ENCODE data around the gene ABCC3.
A peak's percentile ranks its signal among the peaks of the same experiment; 100 is the strongest.

ABCC3 gene

DNA sequence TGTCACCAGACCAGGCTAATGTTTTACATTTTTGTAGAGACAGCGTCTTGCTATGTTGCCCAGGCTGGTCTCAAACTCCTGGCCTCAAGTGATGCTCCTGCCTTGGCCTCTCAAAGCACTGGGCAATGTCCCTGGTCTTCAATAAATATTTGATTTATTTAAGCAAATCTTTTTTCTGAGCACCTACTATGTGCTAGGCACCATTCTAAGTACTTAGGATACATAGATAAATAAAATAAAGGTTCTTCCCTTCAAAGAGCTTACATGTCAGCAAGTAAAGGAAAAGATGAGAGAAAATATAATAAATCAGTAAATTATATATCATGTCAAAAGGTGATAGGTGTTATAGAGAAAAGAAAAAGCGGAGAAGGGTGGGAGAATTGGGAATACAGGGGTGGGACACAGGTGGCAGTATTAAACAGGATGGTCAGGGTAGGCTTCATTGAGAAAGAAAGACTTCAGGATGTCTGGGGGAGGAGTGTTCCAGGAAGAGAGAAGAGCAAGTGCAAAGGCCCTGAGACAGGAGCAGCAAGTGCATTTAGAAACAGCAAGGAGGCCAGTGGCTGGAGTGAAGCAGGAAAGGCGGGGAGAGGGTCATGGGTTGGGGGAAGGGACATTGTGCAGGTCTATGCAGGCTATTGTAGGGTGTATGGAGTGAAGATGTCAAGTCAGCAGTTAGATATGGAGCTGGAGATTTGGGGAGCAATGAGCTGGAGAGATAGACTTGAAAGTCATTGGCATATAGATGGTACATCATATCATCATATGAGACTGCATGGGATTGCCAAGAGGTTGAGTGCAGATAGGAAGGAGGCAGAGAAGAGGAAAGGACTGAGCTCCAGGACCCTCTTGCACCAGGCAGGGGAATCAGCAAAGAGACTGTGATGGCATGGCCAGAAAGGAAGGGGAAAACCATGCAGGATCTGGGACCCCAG, 11.3 kb downstream of the ABCC3 start:
- DNase-seq, result no peak

DNA sequence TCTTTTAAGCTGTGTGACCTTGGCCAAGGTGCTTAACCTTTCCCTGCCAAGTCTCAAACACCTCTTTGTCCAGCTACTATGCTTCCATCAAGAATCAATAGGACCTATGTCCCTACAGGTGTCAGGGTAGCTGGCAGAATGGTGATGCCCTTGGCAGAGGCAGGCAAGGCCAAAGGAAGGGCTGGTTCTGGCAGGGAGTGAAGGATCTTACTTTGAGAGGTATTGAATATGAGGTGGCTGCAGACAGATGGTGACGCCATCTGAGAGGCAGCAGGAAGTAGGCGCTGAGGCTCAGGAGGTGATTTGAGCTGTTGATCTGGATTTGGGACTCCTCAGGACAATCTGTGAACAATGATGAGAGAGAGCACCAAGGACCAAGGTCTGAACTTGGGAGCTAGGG, 12.5 kb downstream of the ABCC3 start:
- no peak for DNase-seq

DNA sequence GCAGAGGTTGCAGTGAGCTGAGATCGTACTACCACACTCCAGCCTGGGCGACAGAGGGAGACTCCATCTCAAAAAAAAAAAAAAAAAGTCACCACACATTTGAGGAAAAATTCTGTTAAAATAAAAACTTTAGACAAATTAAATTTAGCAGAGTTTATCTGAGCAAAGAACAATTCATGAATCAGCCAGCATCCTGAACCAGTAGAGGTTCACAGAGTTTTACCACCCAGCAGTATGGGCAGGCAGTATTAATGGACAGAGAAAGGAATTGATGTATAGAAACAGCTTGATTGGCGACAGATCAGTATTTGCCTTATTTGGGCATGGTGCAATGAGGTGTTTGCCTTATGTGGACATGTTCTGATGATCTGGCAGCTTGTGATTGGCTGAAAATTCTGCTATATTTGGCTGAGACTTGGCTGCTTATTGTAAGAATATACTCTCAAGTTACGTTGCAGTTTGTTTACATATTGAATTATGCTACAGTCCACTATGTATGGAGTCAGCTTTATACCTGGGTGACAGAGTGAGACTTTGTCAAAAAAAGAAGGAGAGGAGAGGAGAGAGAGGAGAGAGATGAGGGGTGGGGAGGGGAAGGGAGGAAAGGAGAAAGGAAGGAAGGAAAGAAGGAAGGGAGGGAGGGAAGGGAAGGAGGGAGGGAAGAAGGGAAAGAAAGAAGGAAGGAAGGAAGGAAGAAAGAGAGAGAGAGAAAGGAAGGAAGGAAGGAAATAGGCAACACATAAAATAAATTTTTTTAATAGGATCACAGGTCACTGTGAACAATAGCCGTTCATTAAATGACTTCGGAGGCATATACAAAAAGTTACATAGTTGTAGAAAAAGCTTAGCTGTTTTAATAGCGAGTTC, 14.6 kb downstream of the ABCC3 start:
- no peak for DNase-seq

GRCh38 chr17:50651661-50652060, 17.0 kb downstream of the ABCC3 start:
- no peak for DNase-seq

- DNase-seq, result no peak
These were observed 19.1 kb downstream of the ABCC3 start for GRCh38 chr17:50653738-50654137.

DNA sequence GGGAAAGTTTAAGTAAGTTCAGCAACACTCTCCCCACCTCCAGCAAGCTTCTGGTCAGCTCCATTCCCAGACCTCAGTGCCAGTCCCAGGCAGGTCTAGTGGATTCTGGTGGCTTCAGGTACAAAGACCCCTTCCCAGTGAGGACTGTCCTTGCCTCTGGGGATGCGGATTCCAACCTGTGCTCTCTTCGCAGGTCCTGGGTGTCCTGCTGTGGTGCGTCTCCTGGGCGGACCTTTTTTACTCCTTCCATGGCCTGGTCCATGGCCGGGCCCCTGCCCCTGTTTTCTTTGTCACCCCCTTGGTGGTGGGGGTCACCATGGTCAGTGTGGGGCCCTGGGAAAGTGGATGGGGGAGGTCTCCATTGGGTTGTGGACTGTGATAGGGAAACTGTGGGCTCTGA, 21.8 kb downstream of the ABCC3 start:
- no peak for DNase-seq

- no peak for DNase-seq
These were observed 22.4 kb downstream of the ABCC3 start for GRCh38 chr17:50657054-50657453.

DNA sequence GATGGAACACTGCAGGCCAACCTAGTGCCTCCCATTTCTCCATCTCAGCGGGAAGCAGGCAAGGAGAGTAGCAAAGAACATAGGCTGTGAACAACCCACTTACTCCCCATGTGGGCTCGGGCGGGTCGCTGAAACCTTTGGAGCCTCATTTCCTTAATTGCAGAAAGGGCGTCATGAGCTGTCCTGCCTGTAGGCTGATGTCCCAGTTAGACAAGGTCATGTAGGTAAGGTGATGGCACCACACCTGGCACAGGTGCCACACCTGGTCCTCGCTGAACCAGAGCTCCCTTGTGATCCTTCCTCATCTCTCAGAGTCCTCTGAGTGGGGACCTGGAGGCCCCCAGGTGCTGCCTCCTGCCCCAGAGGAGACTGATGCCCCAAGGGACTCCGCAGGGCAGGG, 22.9 kb downstream of the ABCC3 start:
- no peak for DNase-seq

DNA sequence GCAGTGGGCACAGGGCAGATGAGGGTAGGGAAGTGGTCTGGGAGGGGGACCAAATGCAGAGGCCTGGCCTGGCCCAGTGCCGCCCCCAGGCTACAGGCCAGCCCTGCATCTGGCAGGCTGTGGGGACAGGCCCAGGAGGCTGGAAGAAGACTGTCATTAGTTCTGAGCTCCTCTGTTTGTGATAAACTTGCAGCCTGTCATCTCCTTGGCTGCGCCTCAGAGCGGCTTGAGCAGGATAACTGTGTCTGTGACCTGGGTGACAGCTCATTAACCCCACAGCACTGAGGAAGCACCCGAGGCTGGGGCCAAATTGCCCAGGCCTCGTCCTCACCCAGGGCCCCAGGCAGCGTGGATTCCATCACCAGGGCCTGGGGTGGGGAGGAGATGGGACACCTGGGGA, 23.9 kb downstream of the ABCC3 start:
- DNase-seq, result no peak

DNA sequence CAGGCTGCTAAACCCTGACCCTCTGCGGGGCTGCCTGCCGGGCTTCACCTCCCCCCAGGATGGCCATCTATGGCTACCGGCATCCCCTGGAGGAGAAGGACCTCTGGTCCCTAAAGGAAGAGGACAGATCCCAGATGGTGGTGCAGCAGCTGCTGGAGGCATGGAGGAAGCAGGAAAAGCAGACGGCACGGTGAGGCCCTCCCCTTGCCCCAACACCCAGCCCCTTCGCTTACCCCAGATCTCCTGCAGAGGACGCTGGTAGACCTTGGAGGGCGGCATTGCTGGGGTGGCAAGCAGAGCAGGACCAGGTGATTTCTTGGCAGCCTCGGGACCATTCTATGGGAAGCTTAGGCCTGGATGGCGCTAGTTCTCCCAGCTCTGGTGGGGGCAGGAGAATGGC, 24.5 kb downstream of the ABCC3 start:
- no peak for DNase-seq

GRCh38 chr17:50660042-50660886, 25.6 kb downstream of the ABCC3 start:
- DNase-seq, result no peak

DNA sequence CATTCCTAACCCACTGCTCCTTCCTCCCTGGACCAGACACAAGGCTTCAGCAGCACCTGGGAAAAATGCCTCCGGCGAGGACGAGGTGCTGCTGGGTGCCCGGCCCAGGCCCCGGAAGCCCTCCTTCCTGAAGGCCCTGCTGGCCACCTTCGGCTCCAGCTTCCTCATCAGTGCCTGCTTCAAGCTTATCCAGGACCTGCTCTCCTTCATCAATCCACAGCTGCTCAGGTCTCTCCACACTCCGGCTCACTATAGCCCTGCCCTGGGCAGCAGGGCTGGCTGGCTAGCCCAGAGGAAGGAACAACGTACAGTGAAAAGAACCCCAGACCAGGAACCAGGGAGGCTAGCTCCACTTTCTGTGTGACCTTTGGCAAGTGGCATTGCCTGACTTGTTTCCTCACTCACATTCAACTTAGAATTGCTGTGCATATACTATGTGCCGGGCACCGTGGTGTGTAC, 26.2 kb downstream of the ABCC3 start:
- no peak for DNase-seq

- DNase-seq, result no peak
These were observed 26.7 kb downstream of the ABCC3 start for GRCh38 chr17:50661348-50661747.

DNA sequence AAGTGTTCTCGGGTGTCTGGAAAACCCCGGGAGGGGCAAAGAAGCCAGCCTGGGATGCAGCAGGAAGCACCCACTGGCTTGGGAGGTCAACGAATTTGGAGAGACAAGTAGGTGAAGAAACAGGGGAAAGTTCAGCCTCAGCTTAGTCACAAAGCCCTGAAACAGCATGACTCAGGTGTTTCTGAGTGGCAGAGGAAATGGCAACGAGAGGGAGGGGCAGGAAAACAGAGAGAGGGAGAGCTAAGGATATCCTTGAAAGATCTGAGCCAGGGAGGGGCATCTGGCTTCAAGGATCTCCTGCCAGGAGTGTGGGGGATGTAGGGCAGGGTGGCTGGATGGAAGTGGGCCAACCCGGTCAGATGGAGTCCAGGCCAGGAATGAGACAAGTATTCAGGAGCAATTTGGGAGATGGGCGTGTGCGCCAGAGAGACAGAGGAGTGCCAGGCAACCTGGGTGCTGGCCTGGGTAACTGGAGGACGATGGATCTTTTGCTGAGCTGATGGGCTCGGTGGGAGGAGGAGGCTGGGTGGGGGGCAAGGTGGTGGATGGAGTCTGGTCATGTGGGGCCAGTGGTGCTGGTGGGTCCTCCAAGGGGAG, 27.2 kb downstream of the ABCC3 start:
- peak; percentile 25 for DNase-seq

- DNase-seq, result no peak
These were observed 28.0 kb downstream of the ABCC3 start for GRCh38 chr17:50662632-50663225.

DNA sequence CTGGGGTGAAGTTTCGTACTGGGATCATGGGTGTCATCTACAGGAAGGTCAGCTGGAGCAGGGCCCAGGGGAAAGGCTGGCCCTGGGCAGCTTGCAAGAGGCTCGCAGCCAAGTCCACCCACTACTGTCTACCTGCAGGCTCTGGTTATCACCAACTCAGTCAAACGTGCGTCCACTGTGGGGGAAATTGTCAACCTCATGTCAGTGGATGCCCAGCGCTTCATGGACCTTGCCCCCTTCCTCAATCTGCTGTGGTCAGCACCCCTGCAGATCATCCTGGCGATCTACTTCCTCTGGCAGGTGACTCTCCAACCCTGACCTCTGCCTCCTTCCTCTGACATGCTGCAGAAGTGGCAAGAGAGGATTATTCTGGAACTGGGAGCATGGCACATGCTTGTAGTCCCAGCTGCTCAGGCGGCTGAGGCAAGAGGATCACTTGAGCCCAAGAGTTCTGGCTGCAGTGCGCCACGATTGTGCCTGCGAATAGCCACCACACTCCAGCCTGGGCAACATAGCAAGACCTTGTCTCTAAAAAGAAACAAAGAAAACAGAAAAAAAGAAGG, 29.2 kb downstream of the ABCC3 start:
- DNase-seq, result no peak

DNA sequence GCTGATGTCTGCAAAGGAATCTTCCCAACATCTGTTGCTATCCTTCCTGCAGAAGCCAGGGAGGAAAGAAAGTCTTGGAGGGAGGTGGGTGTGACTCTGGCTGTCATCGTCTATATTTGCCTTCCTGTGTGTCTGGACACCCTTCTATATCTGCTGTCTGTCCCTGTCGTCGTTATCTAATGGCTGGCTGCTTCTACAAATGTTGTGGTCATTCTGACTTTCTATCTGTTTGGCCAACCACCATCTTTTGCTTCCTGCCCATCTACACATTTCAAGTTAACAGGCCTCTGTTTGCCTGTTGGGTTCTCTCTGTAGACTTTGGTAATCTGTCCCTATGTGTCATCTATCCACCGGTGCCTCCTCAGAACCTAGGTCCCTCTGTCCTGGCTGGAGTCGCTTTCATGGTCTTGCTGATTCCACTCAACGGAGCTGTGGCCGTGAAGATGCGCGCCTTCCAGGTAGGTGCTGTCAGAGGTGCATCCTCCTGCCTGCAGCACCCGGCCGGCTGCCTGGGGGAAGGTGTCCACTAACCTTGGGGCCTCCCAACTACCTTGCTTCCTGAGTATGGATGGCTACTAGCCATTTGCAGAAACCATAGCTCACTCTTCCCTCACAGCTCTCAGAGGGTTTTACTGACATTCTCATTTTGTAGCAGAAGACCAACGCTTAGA, 30.2 kb downstream of the ABCC3 start:
- no peak for DNase-seq

GRCh38 chr17:50665838-50666237, 31.2 kb downstream of the ABCC3 start:
- DNase-seq, result no peak

- DNase-seq, result no peak
These were observed 31.6 kb downstream of the ABCC3 start for GRCh38 chr17:50666316-50666715.

DNA sequence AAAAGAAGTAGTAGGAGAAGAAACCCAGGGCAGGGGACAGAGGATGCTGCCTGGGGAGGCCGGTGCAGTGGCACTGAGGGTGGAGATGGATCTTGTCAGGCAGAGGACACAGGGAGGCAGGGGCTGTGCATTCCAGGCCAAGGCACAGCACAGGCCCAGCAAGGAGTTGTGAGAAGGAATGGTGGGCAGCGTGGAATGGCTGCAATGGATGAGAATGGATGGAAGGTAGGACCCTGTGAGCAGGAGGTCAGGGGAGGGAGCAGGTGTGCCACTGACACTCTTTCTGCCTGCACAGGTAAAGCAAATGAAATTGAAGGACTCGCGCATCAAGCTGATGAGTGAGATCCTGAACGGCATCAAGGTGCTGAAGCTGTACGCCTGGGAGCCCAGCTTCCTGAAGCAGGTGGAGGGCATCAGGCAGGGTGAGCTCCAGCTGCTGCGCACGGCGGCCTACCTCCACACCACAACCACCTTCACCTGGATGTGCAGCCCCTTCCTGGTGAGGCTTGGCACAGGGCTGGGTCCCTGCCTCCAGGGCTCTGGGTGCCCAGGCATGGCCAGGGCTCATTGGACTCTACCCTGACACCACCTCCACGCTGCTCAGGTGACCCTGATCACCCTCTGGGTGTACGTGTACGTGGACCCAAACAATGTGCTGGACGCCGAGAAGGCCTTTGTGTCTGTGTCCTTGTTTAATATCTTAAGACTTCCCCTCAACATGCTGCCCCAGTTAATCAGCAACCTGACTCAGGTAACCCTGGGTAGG, 32.8 kb downstream of the ABCC3 start:
- DNase-seq, result no peak
